ENCODE results near the gene GLB1L2. TPM values are rescaled to one million over a fixed set of nuclear protein-coding genes. Genes with fewer than 3 reads are reported as not detected.

Gene GLB1L2
- total and polyA plus RNA-seq, 2 of the 13 experiments (the other 11 are each of a cell fraction or from before 2014, with no cell fraction given) = 0.59 to 0.69 TPM

DNA sequence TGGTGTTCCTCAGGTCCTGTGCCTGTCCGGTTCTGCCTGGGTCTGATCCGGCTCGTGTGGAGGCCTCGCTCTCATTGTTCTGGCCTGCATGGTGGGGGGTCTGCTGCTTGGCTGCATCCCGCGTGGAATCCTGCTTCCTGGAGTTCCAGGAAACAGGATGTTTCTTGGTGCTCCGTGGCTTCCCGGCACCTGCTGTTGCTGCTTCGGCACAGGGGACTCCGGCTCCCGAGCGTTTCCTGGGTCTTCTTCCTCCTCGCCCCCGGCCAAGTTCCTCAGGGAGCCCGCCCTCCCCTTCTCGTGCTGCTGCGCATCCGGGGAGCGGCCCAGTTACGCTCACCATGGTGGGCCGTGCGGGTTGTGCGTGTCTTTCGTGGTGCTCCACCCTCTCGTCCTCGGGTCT lies 29.9 kb downstream of the GLB1L2 start:
- DNase-seq (ENCODE audit: low spot score) = no peak
- no TSS peak for BruUV-seq (replicated peaks)
- no peaks in the 10 kb centered on the region for H4K20me1 ChIP-seq (ENCODE audit: insufficient read depth, low read length)
- H3K4me2 ChIP-seq (ENCODE audit: low read depth, low read length) = no peak overlapping the region
- no peak overlapping the region for H3K4me3 ChIP-seq (replicated peaks in 1 of 3; ENCODE audit: insufficient read depth in 1 of 3, low read depth in 2 of 3, low read length in 3 of 3)
- FAIRE-seq = no peak
- H3K9ac ChIP-seq (ENCODE audit: insufficient read depth, low read depth, low read length) = no peak overlapping the region
- H2AFZ ChIP-seq (ENCODE audit: low read length) = no peak overlapping the region
- in situ Hi-C loops (cut with HindIII; ENCODE audit: extremely low pct_ligation_motif_present, low pct_unique_long_range_greater_than_20kb) = loop anchor here (5.0 to 10.0 kb wide), 2 partner anchors 213 to 366 kb away; no protein-coding TSS in a partner anchor
- H3K79me2 ChIP-seq (ENCODE audit: insufficient read depth, low read length) = no peaks in the 10 kb centered on the region
- POLR2A ChIA-PET = no interaction called here
- ATAC-seq = no peak
- no peak overlapping the region for H3K27ac ChIP-seq (ENCODE audit: extremely low read length, insufficient read depth, low read length)
- peaks cover 6% of the 10 kb centered on the region for H3K4me1 ChIP-seq (ENCODE audit: insufficient read depth, low read length)
- TF ChIP-seq, protein P1, sequence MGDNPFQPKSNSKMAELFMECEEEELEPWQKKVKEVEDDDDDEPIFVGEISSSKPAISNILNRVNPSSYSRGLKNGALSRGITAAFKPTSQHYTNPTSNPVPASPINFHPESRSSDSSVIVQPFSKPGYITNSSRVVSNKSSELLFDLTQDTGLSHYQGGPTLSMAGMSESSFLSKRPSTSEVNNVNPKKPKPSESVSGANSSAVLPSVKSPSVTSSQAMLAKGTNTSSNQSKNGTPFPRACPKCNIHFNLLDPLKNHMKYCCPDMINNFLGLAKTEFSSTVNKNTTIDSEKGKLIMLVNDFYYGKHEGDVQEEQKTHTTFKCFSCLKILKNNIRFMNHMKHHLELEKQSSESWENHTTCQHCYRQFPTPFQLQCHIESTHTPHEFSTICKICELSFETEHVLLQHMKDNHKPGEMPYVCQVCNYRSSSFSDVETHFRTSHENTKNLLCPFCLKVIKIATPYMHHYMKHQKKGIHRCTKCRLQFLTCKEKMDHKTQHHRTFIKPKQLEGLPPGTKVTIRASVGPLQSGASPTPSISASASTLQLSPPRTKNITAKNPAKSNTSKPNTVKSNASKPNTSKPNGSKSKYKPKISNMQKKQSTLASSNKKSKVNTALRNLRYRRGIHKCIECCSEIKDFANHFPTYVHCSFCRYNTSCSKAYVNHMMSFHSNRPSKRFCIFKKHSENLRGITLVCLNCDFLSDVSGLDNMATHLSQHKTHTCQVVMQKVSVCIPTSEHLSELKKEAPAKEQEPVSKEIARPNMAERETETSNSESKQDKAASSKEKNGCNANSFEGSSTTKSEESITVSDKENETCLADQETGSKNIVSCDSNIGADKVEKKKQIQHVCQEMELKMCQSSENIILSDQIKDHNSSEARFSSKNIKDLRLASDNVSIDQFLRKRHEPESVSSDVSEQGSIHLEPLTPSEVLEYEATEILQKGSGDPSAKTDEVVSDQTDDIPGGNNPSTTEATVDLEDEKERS (CRISPR knock-in tag; IDR thresholded peaks at IDR 0.05) = no peak
- no peak for TF ChIP-seq KLF9 (CRISPR knock-in tag; IDR thresholded peaks at IDR 0.05; ENCODE audit: low read depth)
- TF ChIP-seq, protein P2, sequence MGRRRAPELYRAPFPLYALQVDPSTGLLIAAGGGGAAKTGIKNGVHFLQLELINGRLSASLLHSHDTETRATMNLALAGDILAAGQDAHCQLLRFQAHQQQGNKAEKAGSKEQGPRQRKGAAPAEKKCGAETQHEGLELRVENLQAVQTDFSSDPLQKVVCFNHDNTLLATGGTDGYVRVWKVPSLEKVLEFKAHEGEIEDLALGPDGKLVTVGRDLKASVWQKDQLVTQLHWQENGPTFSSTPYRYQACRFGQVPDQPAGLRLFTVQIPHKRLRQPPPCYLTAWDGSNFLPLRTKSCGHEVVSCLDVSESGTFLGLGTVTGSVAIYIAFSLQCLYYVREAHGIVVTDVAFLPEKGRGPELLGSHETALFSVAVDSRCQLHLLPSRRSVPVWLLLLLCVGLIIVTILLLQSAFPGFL (CRISPR knock-in tag; IDR thresholded peaks at IDR 0.05) = no peak
- TF ChIP-seq ZNF337 (CRISPR knock-in tag; IDR thresholded peaks at IDR 0.05; ENCODE audit: borderline replicate concordance, low read depth) = no peak
- TF ChIP-seq DNMT3B (CRISPR knock-in tag; conservative IDR thresholded peaks at IDR 0.05) = no peak
- no peak for TF ChIP-seq TBX2 (CRISPR knock-in tag; IDR thresholded peaks at IDR 0.05; ENCODE audit: borderline replicate concordance)
- TF ChIP-seq CCDC6 (CRISPR knock-in tag; IDR thresholded peaks at IDR 0.05) = no peak
- TF ChIP-seq, protein P3, sequence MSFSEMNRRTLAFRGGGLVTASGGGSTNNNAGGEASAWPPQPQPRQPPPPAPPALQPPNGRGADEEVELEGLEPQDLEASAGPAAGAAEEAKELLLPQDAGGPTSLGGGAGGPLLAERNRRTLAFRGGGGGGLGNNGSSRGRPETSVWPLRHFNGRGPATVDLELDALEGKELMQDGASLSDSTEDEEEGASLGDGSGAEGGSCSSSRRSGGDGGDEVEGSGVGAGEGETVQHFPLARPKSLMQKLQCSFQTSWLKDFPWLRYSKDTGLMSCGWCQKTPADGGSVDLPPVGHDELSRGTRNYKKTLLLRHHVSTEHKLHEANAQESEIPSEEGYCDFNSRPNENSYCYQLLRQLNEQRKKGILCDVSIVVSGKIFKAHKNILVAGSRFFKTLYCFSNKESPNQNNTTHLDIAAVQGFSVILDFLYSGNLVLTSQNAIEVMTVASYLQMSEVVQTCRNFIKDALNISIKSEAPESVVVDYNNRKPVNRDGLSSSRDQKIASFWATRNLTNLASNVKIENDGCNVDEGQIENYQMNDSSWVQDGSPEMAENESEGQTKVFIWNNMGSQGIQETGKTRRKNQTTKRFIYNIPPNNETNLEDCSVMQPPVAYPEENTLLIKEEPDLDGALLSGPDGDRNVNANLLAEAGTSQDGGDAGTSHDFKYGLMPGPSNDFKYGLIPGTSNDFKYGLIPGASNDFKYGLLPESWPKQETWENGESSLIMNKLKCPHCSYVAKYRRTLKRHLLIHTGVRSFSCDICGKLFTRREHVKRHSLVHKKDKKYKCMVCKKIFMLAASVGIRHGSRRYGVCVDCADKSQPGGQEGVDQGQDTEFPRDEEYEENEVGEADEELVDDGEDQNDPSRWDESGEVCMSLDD (CRISPR knock-in tag; IDR thresholded peaks at IDR 0.05; ENCODE audit: borderline replicate concordance) = no peak
- intact Hi-C loops (cut with micrococcal nuclease; ENCODE audit: unreplicated experiment) = no loop called here
- H3K36me3 ChIP-seq (replicated peaks in 1 of 2; ENCODE audit: control insufficient read depth in 1 of 2, insufficient read depth in 2 of 2, low read length in 2 of 2) = no peaks in the 10 kb centered on the region
- WGBS (ENCODE audit: low lambda C conversion rate) = 45% methylated on average over 23 of the region's 26 CpGs
- peaks cover 15 to 58% of the 10 kb centered on the region in 2 experiments for H3K27me3 ChIP-seq (ENCODE audit: control insufficient read depth in 1 of 2, insufficient read depth in 2 of 2, low read length in 2 of 2)
- H3K9me3 ChIP-seq (ENCODE audit: low read length) = no peaks in the 10 kb centered on the region
- CTCF ChIA-PET (ENCODE audit: low intra/inter-chr PET ratio, low total read pairs) = no interaction called here
